Hindlimb muscle (tissue), 1 donor: ENCODE measurements around the gene RARG. TPM values are rescaled to one million over a fixed set of nuclear protein-coding genes. Genes with fewer than 3 reads are reported as not detected.

Experiments
- DNase-seq: peaks from one replicate; pipeline ENCODE4 v3.0.0-alpha.2; 2013
- polyA plus RNA-seq: library from polyadenylated mRNA; unstranded; fragments of 120-200 nt; gene quantifications from one replicate; pipeline ENCODE4 v1.2.1, GENCODE V29; 2013; ENCODE audit not compliant: insufficient read length

RARG gene
- polyA plus RNA-seq: 24.8 TPM

- DNase-seq: peak; percentile 56
These were observed at the start of gene RARG for GRCh38 chr12:53231921-53232645. Gene RARG, minus strand, starts transcription at chr12:53232209. Its CDS starts 4,664 bp downstream, at chr12:53227545.

GRCh38 chr12:53279888-53280498 is 48.0 kb upstream of the RARG start:
- DNase-seq: no peak

- DNase-seq: no peak
These were observed 47.4 kb upstream of the RARG start for GRCh38 chr12:53279283-53279869.

GRCh38 chr12:53277981-53278380 is 46.0 kb upstream of the RARG start:
- no peak for DNase-seq

GRCh38 chr12:53276511-53276910 is 44.5 kb upstream of the RARG start:
- no peak for DNase-seq

- no peak for DNase-seq
These were observed 42.4 kb upstream of the RARG start for GRCh38 chr12:53274445-53274844.

GRCh38 chr12:53268630-53269562 is 36.9 kb upstream of the RARG start:
- no peak for DNase-seq

GRCh38 chr12:53267999-53268629 is 36.1 kb upstream of the RARG start, which contains the start of gene ESPL1:
Gene ESPL1, plus strand, starts transcription at chr12:53268299. Its CDS starts 468 bp downstream, at chr12:53268767.
- DNase-seq: peak; percentile 87

- no peak for DNase-seq
These were observed 35.4 kb upstream of the RARG start for GRCh38 chr12:53267306-53267998.

GRCh38 chr12:53265783-53266182 is 33.8 kb upstream of the RARG start:
- DNase-seq: no peak

- no peak for DNase-seq
These were observed 27.9 kb upstream of the RARG start for GRCh38 chr12:53259891-53260290.

GRCh38 chr12:53258541-53259539 is 26.8 kb upstream of the RARG start:
- DNase-seq: no peak

- DNase-seq: no peak
These were observed 24.0 kb upstream of the RARG start for GRCh38 chr12:53255996-53256395.

- DNase-seq: no peak
These were observed 23.0 kb upstream of the RARG start for GRCh38 chr12:53254816-53255545.

GRCh38 chr12:53253298-53253697 is 21.3 kb upstream of the RARG start:
- no peak for DNase-seq

GRCh38 chr12:53252349-53252916 is 20.4 kb upstream of the RARG start:
- DNase-seq: no peak

GRCh38 chr12:53251477-53252348 is 19.7 kb upstream of the RARG start:
- peak; percentile 79 for DNase-seq

- no peak for DNase-seq
These were observed 13.3 kb upstream of the RARG start for GRCh38 chr12:53245286-53245685.
